Inflammatory macrophage (primary cell): Measurements from ENCODE around the gene GIGYF1.
"Not testable (repeated sequence)": the region's sequence is repeated elsewhere in the genome, so short reads cannot be mapped to it uniquely, and the experiment has no call there.

Source experiments
- DNase-seq, 2 donors: peaks; one replicate each; pipeline ENCODE4 v3.0.0-alpha.2; 2020 to 2022

GIGYF1 gene

DNA sequence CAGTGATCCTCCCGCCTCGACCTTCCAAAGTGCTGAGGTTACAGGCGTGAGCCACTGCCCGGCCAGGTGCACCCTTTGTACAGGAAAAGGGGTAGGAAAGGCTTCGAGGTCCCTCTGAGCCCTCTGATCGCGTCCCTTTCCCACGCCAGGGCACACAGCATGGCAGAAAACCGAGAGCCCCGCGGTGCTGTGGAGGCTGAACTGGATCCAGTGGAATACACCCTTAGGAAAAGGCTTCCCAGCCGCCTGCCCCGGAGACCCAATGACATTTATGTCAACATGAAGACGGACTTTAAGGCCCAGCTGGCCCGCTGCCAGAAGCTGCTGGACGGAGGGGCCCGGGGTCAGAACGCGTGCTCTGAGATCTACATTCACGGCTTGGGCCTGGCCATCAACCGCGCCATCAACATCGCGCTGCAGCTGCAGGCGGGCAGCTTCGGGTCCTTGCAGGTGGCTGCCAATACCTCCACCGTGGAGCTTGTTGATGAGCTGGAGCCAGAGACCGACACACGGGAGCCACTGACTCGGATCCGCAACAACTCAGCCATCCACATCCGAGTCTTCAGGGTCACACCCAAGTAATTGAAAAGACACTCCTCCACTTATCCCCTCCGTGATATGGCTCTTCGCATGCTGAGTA, 12.7 kb upstream of the GIGYF1 start:
- DNase-seq: no peak

GRCh38 chr7:100705753-100706671, 12.0 kb upstream of the GIGYF1 start, which contains the start of gene POP7:
Gene POP7, plus strand, starts transcription at chr7:100706121. Its CDS starts 710 bp downstream, at chr7:100706831.
- DNase-seq: peak; percentile 98 to 99

DNA sequence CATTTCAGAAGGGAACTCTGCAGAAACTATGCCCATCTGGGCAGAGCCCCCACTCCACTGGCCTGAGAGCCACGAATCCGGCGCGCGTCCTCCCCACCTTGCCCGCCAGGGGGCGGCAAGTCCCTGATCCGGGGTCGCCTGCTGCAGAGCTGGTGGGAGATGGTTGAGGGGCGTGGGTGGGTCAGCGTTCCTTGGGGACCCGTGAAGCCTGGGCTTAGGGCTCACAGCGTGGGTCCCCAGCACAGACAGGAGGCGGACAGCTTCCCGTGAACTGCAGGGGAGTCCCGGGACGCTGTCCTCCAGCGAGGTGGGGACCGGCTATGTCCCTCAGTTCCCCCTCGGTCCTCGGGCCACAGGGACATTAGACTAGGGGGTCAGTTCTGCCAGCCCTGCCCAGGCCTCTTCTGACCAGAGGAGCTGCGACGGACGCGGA, 11.3 kb upstream of the GIGYF1 start:
- peak; percentile 66 to 72 for DNase-seq

- not testable (repeated sequence) for DNase-seq
Measured at GRCh38 chr7:100701089-100701488, 7.0 kb upstream of the GIGYF1 start.

DNA sequence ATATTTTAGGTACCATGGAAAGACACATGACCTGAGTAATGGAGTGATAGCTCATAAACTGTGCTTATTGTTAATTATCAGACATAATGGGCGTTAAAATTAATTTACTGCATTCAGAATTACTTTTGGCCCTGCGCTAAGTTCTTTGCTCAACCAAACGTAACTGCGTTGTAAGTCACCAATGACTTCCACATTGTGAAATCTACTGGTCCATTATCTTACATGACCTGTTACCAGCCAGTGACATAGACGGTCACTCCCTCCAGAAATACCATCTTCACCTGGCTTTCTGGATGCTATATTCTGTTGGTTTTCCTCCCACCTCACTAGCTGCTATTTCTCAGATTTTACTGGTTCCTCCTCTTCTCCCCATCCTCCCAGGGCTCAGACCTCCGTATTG, 5.0 kb upstream of the GIGYF1 start:
- no peak for DNase-seq

- no peak for DNase-seq
Measured at GRCh38 chr7:100696123-100696521, 2.1 kb upstream of the GIGYF1 start.

DNA sequence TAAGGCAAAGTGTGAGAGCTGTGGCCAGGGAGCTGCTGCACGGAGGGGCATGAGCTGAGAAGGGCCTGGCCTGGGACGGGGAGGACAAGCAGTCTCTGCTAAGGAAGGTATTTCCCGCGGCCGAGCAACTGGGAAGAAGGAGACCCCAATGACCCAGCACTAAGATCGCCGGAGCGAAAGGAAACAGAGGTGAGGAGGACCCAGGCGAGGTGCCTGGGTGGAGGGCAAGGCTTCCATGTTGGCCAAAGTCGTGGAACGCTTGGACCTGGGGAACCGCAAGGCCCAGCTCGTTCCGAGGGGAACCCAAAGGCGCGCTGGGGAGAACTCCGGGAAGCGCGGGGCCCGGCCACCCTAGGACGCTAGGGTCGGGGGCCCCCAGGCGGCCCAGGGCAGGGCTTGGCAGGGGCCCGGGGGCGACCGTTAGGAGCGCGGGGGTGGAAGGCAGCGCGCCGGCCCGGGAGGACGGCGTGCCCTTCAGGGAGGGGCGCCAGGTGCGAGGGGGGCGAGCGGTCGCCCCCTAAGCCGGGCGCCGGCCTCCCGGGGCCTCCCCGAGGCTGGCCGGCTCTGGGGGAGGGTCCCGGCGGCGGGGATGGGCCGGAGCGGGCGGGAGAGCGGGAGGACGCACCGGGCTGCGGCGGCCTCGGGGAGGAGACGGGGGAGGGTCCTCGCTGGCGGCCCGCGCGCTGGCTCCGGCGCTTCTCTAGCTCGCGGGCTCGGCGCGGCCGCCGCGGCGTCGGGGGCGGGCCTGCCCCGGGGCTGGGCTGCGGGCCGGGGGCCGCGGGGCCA, 545 bp downstream of the GIGYF1 start:
- DNase-seq: no peak

- no peak for DNase-seq
Measured at GRCh38 chr7:100692578-100692961, 1.5 kb downstream of the GIGYF1 start.

DNA sequence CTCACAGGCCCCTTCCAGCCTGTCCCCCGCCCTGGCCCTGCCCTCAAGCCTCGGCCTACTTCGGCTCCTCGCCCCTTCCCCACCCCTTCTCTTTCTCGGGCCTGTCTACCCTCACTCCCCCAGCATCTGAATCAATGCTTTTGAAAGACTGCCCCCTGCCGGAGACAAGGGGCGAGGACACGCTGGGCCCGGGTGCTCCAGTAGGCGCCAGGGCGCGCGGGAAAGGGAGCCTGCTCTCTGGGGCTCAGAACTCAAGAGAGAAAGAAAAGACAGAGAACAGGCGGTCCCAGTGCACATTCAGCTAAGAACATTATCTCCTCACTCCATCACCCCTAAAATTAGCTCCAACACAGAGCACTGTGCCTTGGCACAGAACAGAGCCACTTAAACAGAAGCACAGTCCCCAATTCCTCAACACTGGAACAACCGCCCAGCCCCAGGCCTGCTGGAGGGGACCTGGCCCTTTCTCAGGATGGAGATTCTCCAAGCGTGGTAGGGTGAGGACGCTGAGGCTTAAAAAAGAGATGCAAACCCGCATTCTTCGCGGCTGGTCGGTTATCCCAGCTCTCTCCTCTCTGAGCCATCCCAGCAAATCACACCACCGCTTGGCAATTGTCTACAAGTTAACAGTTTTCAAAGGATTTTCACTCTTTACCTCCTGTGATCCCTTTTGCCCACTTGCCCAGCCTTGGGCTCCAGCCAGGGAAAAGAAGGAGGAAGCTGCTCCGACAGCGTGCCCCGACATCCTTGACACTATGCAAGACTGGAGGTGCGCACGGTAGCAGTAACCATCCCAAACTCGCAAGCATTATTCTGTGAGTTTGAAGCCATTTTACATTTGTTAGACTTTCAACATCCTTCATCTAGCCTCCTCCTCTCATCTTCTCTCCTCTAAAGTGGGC, 2.1 kb downstream of the GIGYF1 start:
- peak; percentile 74 to 78 for DNase-seq

DNA sequence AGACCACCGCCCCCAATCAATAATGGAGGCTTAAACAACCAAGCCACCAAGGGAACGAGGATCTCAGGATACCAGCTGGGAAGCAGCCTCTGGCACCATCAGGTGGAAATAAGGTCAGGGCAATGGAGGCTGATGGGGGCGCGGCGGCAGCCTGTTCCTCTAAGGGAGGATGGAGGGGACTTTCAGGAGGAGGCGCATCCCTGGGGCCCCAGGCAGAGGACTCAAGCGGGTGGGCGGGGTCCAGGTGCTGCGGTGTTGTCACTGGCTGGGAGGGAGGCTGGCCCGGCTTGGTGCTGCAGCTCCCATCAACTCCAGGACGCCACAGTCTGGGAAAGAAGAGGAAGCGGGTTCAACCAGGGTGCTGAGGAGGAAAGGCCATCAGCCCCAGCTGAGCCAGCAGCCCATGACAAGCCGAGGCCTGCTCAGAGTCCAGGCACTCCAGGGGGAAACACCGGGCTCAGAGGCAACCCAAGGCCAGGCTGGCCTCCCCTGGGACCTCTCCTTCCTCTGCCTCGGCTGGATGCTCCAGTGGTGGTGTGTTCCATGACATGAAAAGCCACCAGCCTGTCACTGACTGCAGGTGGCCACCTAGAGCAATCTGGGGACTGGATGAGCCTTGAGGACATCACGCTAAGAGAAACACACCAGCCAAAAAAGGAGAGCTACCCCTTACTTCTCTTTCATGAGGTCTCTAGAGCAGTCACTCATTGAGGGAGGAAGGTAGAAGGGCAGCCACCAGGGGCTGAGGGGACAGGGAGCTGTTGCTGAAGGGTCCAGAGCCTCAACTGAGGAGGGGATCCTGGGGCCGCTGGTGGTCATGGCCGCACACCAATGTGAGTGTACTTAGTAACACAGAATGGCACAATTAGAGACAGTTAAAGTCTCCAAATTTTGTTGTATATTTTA, 4.6 kb downstream of the GIGYF1 start:
- DNase-seq: no peak

DNA sequence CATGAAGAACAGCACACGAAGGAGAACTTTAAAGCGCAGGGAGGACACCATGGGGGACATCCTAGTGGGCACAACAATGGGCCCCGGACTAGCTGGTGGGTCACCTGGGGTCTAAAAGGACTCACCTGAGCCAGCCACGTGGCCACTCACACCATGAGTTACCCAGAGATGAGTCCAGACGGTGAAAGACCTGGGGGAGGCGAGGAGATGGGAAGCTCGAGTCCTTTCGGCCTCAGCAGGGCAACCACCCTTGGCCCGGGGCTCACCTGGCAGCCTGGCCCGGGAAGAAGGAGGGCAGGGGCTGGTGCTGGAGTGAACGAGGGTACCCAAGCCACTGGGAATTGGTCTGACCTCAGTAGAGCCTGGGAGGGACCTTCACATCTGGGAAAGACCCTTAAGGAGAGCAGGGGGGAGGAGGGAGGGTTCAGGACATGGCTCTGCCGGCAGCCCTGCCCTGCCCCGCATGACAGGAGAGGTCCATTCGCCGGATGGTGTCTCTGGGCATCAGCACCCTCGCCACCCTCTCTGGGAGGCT, 5.7 kb downstream of the GIGYF1 start:
- no peak for DNase-seq

- DNase-seq: peak in 1 of 2 donors; percentile 36
Measured at GRCh38 chr7:100687751-100688300, 6.2 kb downstream of the GIGYF1 start.

DNA sequence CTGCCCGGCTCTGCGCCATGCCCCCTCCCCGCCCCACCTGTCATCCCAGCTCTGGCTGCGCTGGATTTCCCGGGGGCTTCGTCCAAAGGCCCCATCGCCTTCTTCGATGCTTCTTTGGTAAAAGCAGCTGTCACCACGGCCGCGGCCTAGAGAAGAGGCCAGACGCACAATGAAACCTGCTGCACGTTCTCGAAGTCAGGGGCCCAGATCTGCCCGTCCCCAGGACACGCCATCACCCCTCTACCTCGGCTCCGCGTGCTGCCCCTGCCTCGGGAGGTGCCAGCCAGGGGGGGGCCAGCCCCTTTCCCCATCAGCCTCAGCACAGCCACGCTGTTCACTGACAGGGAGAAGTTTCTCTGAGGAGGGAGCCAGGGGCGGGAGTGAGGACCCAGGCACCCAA, 6.8 kb downstream of the GIGYF1 start:
- no peak for DNase-seq

GRCh38 chr7:100686822-100687211, 7.2 kb downstream of the GIGYF1 start:
- DNase-seq: no peak

GRCh38 chr7:100686201-100686821, 7.7 kb downstream of the GIGYF1 start:
- no peak for DNase-seq

GRCh38 chr7:100685631-100686145, 8.4 kb downstream of the GIGYF1 start:
- no peak for DNase-seq

DNA sequence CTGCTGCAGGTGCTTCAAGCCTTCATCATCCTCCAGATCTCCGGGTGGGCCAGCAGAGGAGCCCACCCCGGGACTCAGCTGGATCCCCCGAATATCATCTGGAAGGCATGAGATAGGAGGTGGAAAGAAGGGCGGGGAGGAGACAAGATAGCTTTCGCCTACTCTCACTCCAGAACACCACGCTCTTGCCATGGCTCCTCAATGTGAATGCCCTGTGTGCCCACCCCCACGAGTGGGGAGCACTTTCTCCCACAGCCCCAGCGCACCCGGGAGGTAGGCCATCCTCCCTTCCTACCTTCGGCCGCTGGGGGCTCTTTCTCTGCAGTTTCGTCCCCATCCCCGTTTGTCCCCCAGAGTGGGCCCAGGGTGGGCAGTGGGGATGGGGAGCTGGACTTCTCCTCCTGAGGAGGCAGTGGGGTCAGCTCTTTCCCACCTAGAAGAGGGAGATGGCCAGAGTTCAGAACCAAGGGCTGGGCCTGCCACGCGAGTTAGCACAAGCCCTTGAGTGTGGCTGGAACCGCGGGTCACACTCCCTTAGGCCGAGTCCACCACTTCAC, 8.9 kb downstream of the GIGYF1 start:
- no peak for DNase-seq

- no peak for DNase-seq
Measured at GRCh38 chr7:100684534-100685042, 9.5 kb downstream of the GIGYF1 start.
